ENCODE measurements around the gene BAZ1B. TPM values are rescaled to one million over a fixed set of nuclear protein-coding genes. Genes with fewer than 3 reads are reported as not detected.

Gene BAZ1B
- total and polyA plus RNA-seq, 9 of the 15 experiments (the other 6 are each of a cell fraction or from before 2014, with no cell fraction given) = 15.0 to 134 (median 79.5) TPM

- 74% methylated on average over 5 of the region's 5 CpGs for WGBS (ENCODE audit: insufficient coverage, low coverage, missing lambda C conversion rate)
- no peaks in the 10 kb centered on the region for H3K9me1 ChIP-seq (ENCODE audit: control insufficient read depth, insufficient read depth, low read length)
- no peaks in the 10 kb centered on the region for H3K9me3 ChIP-seq (replicated peaks; ENCODE audit: control insufficient read depth, insufficient read depth, low read depth, low read length)
- CTCF ChIA-PET (ENCODE audit: low intra/inter-chr PET ratio) = no interaction called here
- H3K4me1 ChIP-seq (replicated peaks in 1 of 2; ENCODE audit: control insufficient read depth in 2 of 2, insufficient read depth in 2 of 2, low read length in 2 of 2) = peaks cover 0 to 11% of the 10 kb centered on the region in 2 experiments; a peak in 2 of 5 replicates
- TF ChIP-seq TCF3 (CRISPR knock-in tag; IDR thresholded peaks at IDR 0.05) (peak; percentile 31; the same call in 1 of the 2 replicates), ZC3H11A (IDR thresholded peaks at IDR 0.05; ENCODE audit: low read depth, low read length) (no peak), CXXC5 (CRISPR knock-in tag; IDR thresholded peaks at IDR 0.05) (0 out of 2 replicates have a peak, but pooled peaks have one; percentile 10)
- peaks cover 71% of the 10 kb centered on the region for H3K79me2 ChIP-seq (ENCODE audit: control insufficient read depth, insufficient read depth, low read length)
- H2AFZ ChIP-seq (ENCODE audit: low read depth, low read length) = no peak overlapping the region
- intact Hi-C loops (cut with micrococcal nuclease) (no loop called here), in situ Hi-C loops (cut with MboI) (no loop called here)
- BruUV-seq (replicated peaks) = TSS peak; percentile 49
- H3K4me2 ChIP-seq (ENCODE audit: insufficient read depth, low read length) = no peak overlapping the region
- POLR2A ChIA-PET = interaction anchor here (0.6 to 2.0 kb wide), 6 partner anchors 8 to 110 kb away, joined by 3 to 5 read pairs (median 4); no protein-coding TSS in a partner anchor
- H3K36me3 ChIP-seq (ENCODE audit: control insufficient read depth, insufficient read depth, low read length) = peaks cover 85% of the 10 kb centered on the region
- H3K27me3 ChIP-seq (ENCODE audit: control insufficient read depth in 2 of 2, insufficient read depth in 2 of 2, low read length in 2 of 2) = no peaks in the 10 kb centered on the region
- H4K20me1 ChIP-seq (replicated peaks; ENCODE audit: control insufficient read depth, insufficient read depth, low read length) = no peaks in the 10 kb centered on the region
- H3K4me3 ChIP-seq = no peak overlapping the region
- FAIRE-seq (no peak), ATAC-seq (peak; percentile 52), DNase-seq (ENCODE audit: extremely low read depth in 1 of 4, low spot score in 3 of 4) (peak in 1 of 4 experiments; percentile 28)
- H3K9ac ChIP-seq (ENCODE audit: insufficient read depth in 1 of 2, low read depth in 2 of 2, low read length in 2 of 2) = no peak overlapping the region
- H3K27ac ChIP-seq (ENCODE audit: extremely low read depth, low read depth, low read length) = no peak overlapping the region
Observed at GRCh38 chr7:73477376-73477775, 44.7 kb downstream of the BAZ1B start.

DNA sequence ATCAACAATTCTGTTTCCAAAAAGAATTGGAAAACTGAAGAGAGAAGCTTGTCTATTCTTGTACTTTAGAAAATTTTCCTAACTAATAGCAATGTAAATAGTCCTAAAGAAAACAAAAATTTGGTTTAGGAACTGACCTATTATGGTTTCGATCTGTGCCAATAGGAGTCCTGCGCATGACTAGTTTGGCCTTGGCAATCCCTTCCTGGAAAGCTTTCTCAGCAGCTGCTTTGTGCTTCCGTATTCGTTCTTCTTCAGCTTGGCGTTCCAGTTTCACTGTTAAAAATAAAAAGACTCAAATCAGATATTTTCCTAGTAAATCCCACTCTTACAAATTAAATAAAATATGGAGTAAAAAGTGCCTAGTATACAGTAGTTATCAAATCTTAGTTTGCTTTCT lies 51.9 kb downstream of the BAZ1B start:
- 98% methylated on average over 5 of the region's 5 CpGs for WGBS (ENCODE audit: insufficient coverage, low coverage, missing lambda C conversion rate)
- no peak for DNase-seq (ENCODE audit: extremely low read depth in 1 of 4, low spot score in 3 of 4)
- ChIA-PET POLR2A (interaction anchor here (0.6 to 1.6 kb wide), 3 partner anchors 8 to 31 kb away, joined by 3 to 4 read pairs (median 3); no protein-coding TSS in a partner anchor), CTCF (ENCODE audit: low intra/inter-chr PET ratio) (no interaction called here)
- no TSS peak for BruUV-seq (replicated peaks)
- Histone ChIP-seq H3K9ac (ENCODE audit: insufficient read depth in 1 of 2, low read depth in 2 of 2, low read length in 2 of 2) (no peak overlapping the region), H3K36me3 (ENCODE audit: control insufficient read depth, insufficient read depth, low read length) (peaks cover 95% of the 10 kb centered on the region), H3K4me2 (ENCODE audit: insufficient read depth, low read length) (no peak overlapping the region), H2AFZ (ENCODE audit: low read depth, low read length) (no peak overlapping the region), H4K20me1 (replicated peaks; ENCODE audit: control insufficient read depth, insufficient read depth, low read length) (no peaks in the 10 kb centered on the region), H3K9me3 (replicated peaks; ENCODE audit: control insufficient read depth, insufficient read depth, low read depth, low read length) (no peaks in the 10 kb centered on the region), H3K27me3 (ENCODE audit: control insufficient read depth in 2 of 2, insufficient read depth in 2 of 2, low read length in 2 of 2) (no peaks in the 10 kb centered on the region), H3K4me3 (no peak overlapping the region), H3K9me1 (ENCODE audit: control insufficient read depth, insufficient read depth, low read length) (no peaks in the 10 kb centered on the region), H3K4me1 (replicated peaks in 1 of 2; ENCODE audit: control insufficient read depth in 2 of 2, insufficient read depth in 2 of 2, low read length in 2 of 2) (no peaks in the 10 kb centered on the region), H3K27ac (ENCODE audit: extremely low read depth, low read depth, low read length) (no peak overlapping the region), H3K79me2 (ENCODE audit: control insufficient read depth, insufficient read depth, low read length) (peaks cover 28% of the 10 kb centered on the region)
- intact Hi-C loops (cut with micrococcal nuclease) = no loop called here
- ATAC-seq = no peak
- FAIRE-seq = no peak
- in situ Hi-C loops (cut with MboI) = no loop called here
- TF ChIP-seq, protein P1, sequence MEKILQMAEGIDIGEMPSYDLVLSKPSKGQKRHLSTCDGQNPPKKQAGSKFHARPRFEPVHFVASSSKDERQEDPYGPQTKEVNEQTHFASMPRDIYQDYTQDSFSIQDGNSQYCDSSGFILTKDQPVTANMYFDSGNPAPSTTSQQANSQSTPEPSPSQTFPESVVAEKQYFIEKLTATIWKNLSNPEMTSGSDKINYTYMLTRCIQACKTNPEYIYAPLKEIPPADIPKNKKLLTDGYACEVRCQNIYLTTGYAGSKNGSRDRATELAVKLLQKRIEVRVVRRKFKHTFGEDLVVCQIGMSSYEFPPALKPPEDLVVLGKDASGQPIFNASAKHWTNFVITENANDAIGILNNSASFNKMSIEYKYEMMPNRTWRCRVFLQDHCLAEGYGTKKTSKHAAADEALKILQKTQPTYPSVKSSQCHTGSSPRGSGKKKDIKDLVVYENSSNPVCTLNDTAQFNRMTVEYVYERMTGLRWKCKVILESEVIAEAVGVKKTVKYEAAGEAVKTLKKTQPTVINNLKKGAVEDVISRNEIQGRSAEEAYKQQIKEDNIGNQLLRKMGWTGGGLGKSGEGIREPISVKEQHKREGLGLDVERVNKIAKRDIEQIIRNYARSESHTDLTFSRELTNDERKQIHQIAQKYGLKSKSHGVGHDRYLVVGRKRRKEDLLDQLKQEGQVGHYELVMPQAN (IDR thresholded peaks at IDR 0.05; ENCODE audit: borderline replicate concordance) = no peak
- TF ChIP-seq ZNF444 (CRISPR knock-in tag; IDR thresholded peaks at IDR 0.05) (no peak), FOS (IDR thresholded peaks at IDR 0.05; ENCODE audit: extremely low read depth, insufficient read length) (no peak), SREBF2 (CRISPR knock-in tag; IDR thresholded peaks at IDR 0.05) (no peak), ZNF431 (CRISPR knock-in tag; IDR thresholded peaks at IDR 0.05) (no peak), ESRRA (IDR thresholded peaks at IDR 0.05; ENCODE audit: borderline replicate concordance, low read depth) (no peak)
- TF ChIP-seq, protein P2, sequence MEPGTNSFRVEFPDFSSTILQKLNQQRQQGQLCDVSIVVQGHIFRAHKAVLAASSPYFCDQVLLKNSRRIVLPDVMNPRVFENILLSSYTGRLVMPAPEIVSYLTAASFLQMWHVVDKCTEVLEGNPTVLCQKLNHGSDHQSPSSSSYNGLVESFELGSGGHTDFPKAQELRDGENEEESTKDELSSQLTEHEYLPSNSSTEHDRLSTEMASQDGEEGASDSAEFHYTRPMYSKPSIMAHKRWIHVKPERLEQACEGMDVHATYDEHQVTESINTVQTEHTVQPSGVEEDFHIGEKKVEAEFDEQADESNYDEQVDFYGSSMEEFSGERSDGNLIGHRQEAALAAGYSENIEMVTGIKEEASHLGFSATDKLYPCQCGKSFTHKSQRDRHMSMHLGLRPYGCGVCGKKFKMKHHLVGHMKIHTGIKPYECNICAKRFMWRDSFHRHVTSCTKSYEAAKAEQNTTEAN (CRISPR knock-in tag; IDR thresholded peaks at IDR 0.05) = no peak
